Activated CD8-positive, alpha-beta T cell treated with anti-CD3 and anti-CD28 coated beads for 36 hours (primary cell): Measurements from ENCODE around the gene ANKRD6. TPM values are rescaled to one million over a fixed set of nuclear protein-coding genes. Genes with fewer than 3 reads are reported as not detected.

ENCODE experiments used
- ATAC-seq: fragments of 200-7000 bp; cut with Tn5 transposase; one replicate; pipeline ENCODE4 v1.10.0; 2021; ENCODE audit warnings: mild to moderate bottlenecking, moderate library complexity
- CTCF ChIA-PET: fragments of 350-600 bp; sonication (Branson Sonifier 250); formaldehyde crosslinking; loops from one replicate; lab custom pipeline; 2021; ENCODE audit warnings: antibody characterized with exemption; lab: Charles Lee
- POLR2A ChIA-PET: fragments of 350-600 bp; sonication (Branson Sonifier 250); formaldehyde crosslinking; loops from one replicate; lab custom pipeline; 2021; ENCODE audit warnings: antibody characterized with exemption; lab: Charles Lee
- DNase-seq: peaks from one replicate; pipeline ENCODE4 v3.0.0-alpha.2; 2020
- H3K27ac Mint-ChIP-seq: one replicate; pipeline ENCODE4 v1.8.0; 2021; ENCODE audit warnings: mild to moderate bottlenecking, mixed read lengths
- H3K27me3 Mint-ChIP-seq: one replicate; pipeline ENCODE4 v1.8.0; 2021; ENCODE audit warnings: mixed read lengths
- H3K36me3 Mint-ChIP-seq: one replicate; pipeline ENCODE4 v1.8.0; 2021; ENCODE audit warnings: low read depth, mixed read lengths
- H3K4me1 Mint-ChIP-seq: one replicate; pipeline ENCODE4 v1.8.0; 2021; ENCODE audit warnings: low read depth, mixed read lengths
- H3K4me3 Mint-ChIP-seq: one replicate; pipeline ENCODE4 v1.8.0; 2021; ENCODE audit warnings: mild to moderate bottlenecking, moderate library complexity, mixed read lengths
- H3K9me3 Mint-ChIP-seq: one replicate; pipeline ENCODE4 v1.8.0; 2021; ENCODE audit warnings: mixed read lengths
- intact Hi-C: fragments of 100-400 bp; cut with micrococcal nuclease; formaldehyde crosslinking; loops from one replicate; pipeline ENCODE4 v1.10.0; 2022
- total RNA-seq, 2 experiments: library from RNA; stranded (reverse); gene quantifications; one replicate each; pipeline ENCODE4 v1.2.3, GENCODE V29; 2021
- TF ChIP-seq, protein P1 (sequence below): fragments of 200-600 bp; IDR thresholded peaks from one replicate; pipeline ENCODE4 v1.8.0; 2022; ENCODE audit warnings: antibody characterized with exemption, mild to moderate bottlenecking

Gene ANKRD6
- total RNA-seq, 2 experiments from 2014 or later: 3.5 to 4.9 TPM

DNA sequence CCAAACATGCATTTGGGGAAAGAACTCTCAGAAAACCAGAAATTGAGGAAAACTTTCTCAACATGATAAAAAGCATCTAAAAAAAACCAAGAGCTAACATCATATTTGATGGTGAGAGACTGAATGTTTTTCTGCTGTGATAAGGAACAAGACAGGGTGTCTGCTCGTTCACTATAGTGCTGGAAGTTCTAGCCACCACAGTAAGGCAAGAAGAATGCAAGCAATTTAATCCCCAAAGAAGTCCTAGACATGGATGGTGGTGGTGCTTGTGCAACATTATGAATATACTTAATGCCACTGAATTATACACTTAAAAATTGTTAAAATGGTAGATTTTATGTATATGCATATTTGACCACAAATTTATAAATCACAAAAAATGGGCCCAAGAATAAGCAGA is 152.2 kb downstream of the ANKRD6 start:
- H3K4me1 Mint-ChIP-seq: no peaks in the 10 kb centered on the region
- intact Hi-C loops: no loop called here
- ChIA-PET POLR2A (no interaction called here), CTCF (no interaction called here)
- H3K9me3 Mint-ChIP-seq: no peaks in the 10 kb centered on the region
- no peak overlapping the region for H3K27ac Mint-ChIP-seq
- no peak for DNase-seq
- no peak overlapping the region for H3K4me3 Mint-ChIP-seq
- TF ChIP-seq, protein P1, sequence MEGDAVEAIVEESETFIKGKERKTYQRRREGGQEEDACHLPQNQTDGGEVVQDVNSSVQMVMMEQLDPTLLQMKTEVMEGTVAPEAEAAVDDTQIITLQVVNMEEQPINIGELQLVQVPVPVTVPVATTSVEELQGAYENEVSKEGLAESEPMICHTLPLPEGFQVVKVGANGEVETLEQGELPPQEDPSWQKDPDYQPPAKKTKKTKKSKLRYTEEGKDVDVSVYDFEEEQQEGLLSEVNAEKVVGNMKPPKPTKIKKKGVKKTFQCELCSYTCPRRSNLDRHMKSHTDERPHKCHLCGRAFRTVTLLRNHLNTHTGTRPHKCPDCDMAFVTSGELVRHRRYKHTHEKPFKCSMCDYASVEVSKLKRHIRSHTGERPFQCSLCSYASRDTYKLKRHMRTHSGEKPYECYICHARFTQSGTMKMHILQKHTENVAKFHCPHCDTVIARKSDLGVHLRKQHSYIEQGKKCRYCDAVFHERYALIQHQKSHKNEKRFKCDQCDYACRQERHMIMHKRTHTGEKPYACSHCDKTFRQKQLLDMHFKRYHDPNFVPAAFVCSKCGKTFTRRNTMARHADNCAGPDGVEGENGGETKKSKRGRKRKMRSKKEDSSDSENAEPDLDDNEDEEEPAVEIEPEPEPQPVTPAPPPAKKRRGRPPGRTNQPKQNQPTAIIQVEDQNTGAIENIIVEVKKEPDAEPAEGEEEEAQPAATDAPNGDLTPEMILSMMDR: no peak
- H3K27me3 Mint-ChIP-seq: no peaks in the 10 kb centered on the region
- no peak for ATAC-seq
- no peaks in the 10 kb centered on the region for H3K36me3 Mint-ChIP-seq

DNA sequence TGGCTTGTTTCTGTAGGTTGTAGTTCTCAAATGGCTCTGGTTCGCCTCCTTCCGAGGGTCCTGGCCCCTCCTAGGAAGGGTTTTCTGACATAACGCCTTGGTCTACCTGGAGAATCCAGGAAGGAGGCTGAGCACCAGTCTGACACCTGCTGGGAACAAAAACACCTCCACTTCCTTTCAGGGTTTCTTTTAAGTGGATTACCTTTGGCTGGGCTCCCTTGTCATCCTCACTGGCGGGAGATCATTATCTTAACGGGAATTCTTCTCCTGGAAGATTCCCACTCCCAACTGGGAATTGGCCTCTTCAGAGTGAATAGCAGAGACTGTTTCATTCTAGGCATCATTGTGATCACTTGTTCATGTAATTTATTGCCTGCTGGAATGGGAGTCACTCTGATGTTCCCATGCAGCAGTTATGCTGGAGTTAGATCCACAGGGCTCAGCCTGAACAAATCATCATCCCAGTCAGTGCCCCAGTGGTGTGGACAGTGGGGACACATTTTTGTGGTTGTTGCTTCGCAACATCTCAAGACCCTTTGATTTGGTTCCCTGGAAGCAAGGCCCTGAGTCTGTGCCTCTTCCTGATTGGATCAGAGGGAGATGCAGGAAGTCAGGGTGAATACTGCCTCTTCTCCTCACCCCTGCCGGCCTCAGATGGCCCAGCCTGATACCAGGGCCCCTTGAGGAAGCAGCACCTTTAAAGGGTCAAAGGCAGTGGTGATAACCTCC is 156.5 kb downstream of the ANKRD6 start:
- no peak overlapping the region for H3K27ac Mint-ChIP-seq
- DNase-seq (no peak), ATAC-seq (no peak)
- CTCF ChIA-PET: no interaction called here
- no peaks in the 10 kb centered on the region for H3K27me3 Mint-ChIP-seq
- no peaks in the 10 kb centered on the region for H3K36me3 Mint-ChIP-seq
- no peaks in the 10 kb centered on the region for H3K9me3 Mint-ChIP-seq
- intact Hi-C loops: no loop called here
- POLR2A ChIA-PET: no interaction called here
- TF ChIP-seq, protein P1: no peak
- no peak overlapping the region for H3K4me3 Mint-ChIP-seq
- no peaks in the 10 kb centered on the region for H3K4me1 Mint-ChIP-seq

DNA sequence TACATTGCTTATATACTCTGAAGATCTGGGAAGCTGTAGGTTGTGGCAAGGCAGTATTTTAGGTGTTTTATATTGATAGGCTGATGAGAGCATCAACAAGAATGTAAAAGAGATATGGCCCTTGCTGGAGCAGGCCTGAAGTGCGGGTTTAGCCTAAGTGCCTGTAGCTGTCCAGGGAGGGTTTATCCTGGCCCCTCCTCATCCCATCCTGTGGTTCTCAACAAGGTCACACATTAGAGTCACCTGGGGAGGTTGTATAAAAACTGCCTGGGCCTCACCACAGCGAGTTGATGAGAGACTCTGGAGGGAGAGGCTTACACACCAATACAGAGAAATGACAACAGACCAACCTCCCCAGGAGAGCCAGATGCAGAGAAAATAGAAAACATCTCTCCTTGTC is 157.2 kb downstream of the ANKRD6 start:
- ChIA-PET POLR2A (no interaction called here), CTCF (interaction anchor here (0.8 to 1.2 kb wide), 2 partner anchors 158 to 218 kb away, joined by 4 read pairs; partner anchors contain the start of gene ANKRD6)
- Mint-ChIP-seq H3K9me3 (no peaks in the 10 kb centered on the region), H3K27me3 (no peaks in the 10 kb centered on the region), H3K4me1 (no peaks in the 10 kb centered on the region), H3K36me3 (no peaks in the 10 kb centered on the region), H3K27ac (no peak overlapping the region), H3K4me3 (no peak overlapping the region)
- DNase-seq: no peak
- TF ChIP-seq, protein P1: no peak
- ATAC-seq: no peak
- intact Hi-C loops: no loop called here

DNA sequence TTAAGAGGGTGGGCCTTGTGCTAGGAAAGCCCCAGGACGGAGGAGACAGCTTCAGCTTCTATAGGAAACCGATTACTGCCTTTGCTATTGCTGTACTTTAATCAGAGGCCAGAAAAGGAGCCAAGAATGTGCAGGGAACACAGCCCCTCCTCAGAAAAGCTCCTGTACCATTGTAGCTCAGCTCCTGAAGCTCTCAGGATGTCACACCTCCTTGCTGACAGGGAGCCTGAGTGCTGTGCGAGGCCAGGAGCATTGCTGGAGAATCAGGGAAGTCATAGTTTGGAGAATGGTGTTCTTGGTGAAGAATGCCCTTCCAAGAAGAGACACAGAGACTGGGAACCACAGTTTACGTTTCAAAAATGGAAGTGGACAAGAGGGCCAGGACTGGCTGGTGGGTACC is 158.8 kb downstream of the ANKRD6 start:
- ATAC-seq (no peak), DNase-seq (no peak)
- intact Hi-C loops: no loop called here
- POLR2A ChIA-PET: no interaction called here
- CTCF ChIA-PET: interaction anchor here (1.0 kb wide), 2 partner anchors 17 to 159 kb away, joined by 3 read pairs; no protein-coding TSS in a partner anchor
- Mint-ChIP-seq H3K9me3 (peaks cover 8% of the 10 kb centered on the region), H3K4me1 (peaks cover 14% of the 10 kb centered on the region), H3K4me3 (no peak overlapping the region), H3K27ac (no peak overlapping the region), H3K27me3 (no peaks in the 10 kb centered on the region), H3K36me3 (peaks cover 3% of the 10 kb centered on the region)
- TF ChIP-seq, protein P1: no peak

DNA sequence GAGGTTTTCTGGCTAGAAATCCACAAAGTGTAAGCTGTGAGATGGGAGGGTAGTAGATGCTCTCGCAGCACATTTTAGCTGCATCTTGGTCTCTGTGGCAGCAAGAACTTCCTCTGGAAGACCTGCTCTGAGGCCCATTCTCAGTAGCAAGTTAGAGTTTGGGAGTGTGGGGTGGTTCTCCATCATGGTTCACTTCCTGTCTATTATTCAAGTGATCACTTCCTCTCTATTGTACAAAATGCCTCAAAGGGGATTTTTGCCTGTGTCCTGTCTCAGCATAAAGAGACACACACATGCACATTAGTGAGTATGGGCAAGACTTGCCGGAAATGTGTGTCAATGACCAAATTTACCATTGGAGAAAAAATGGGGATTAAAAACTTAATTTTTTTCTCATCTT is 163.1 kb downstream of the ANKRD6 start:
- CTCF ChIA-PET: interaction anchor here (0.6 to 2.9 kb wide), 3 partner anchors 164 to 224 kb away, joined by 3 to 10 read pairs (median 4); partner anchors contain the start of gene ANKRD6
- Mint-ChIP-seq H3K36me3 (peaks cover 7% of the 10 kb centered on the region), H3K27me3 (no peaks in the 10 kb centered on the region), H3K4me1 (peaks cover 31% of the 10 kb centered on the region), H3K9me3 (peaks cover 10% of the 10 kb centered on the region), H3K27ac (peak overlapping the region; percentile 92), H3K4me3 (no peak overlapping the region)
- ATAC-seq (peak; percentile 84), DNase-seq (peak; percentile 24)
- intact Hi-C loops: no loop called here
- POLR2A ChIA-PET: no interaction called here
- TF ChIP-seq, protein P1: no peak
